Measurements from ENCODE around the gene AKIRIN2. TPM values are rescaled to one million over a fixed set of nuclear protein-coding genes. Genes with fewer than 3 reads are reported as not detected.

Gene AKIRIN2
- total and polyA plus RNA-seq, 10 of the 15 experiments (the other 5 are each of a cell fraction or from before 2014, with no cell fraction given) = 12.7 to 82.2 (median 42.6) TPM

DNA sequence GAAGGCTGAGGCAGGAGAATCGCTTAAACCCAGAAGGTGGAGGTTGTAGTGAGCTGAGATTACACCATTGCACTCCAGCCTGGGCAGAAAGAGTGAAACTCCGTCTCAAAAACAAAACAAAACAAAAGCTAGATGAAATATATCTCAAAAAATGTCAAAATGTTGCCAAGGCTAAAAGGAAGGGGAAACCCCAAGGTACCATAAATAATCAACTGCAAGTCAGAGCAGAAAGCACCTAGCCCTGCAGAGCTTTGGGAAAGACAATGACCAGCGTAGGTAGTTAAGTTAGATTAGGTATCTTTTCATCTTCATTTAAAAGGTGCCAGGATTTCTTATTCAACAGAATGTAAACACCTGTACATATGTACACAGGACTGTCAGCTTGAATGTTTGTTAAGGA is 33.0 kb downstream of the AKIRIN2 start:
- no TSS peak for BruUV-seq (replicated peaks)
- H3K4me3 ChIP-seq = no peak overlapping the region
- H3K27me3 ChIP-seq (replicated peaks in 1 of 2; ENCODE audit: control insufficient read depth in 2 of 2, insufficient read depth in 2 of 2, low read length in 1 of 2) = no peaks in the 10 kb centered on the region
- peak; percentile 71 for ATAC-seq
- no peak overlapping the region for H2AFZ ChIP-seq (ENCODE audit: control insufficient read depth, low read depth, low read length)
- WGBS (ENCODE audit: insufficient coverage, insufficient replicate concordance, low lambda C conversion rate, missing lambda C conversion rate) = 28% methylated on average over 3 of the region's 3 CpGs
- in situ Hi-C loops (cut with MboI) (no loop called here), intact Hi-C loops (cut with micrococcal nuclease; ENCODE audit: unreplicated experiment) (no loop called here)
- CTCF ChIA-PET = interaction anchor here (1.2 kb wide), 1 partner anchor 36 kb away, joined by 3 read pairs; no protein-coding TSS in a partner anchor
- no peak for DNase-seq (ENCODE audit: low read depth, low spot score)
- no peak overlapping the region for H3K27ac ChIP-seq (ENCODE audit: control insufficient read depth, insufficient read depth)
- POLR2A ChIA-PET = interaction anchor here (0.6 to 2.1 kb wide), 7 partner anchors 8 to 754 kb away, joined by 3 to 6 read pairs (median 3); no protein-coding TSS in a partner anchor
- RAD21 ChIA-PET (ENCODE audit: unreplicated experiment) = interaction anchor here (0.7 to 1.6 kb wide), 9 partner anchors 10 to 253 kb away, joined by 3 to 7 read pairs (median 3); partner anchors contain the start of gene AKIRIN2
- H3K4me2 ChIP-seq (ENCODE audit: control insufficient read depth, insufficient read depth) = no peak overlapping the region
- H3K36me3 ChIP-seq (ENCODE audit: control insufficient read depth in 2 of 2, insufficient read depth in 2 of 2, low read length in 1 of 2) = peaks cover 2 to 21% of the 10 kb centered on the region in 2 experiments; a peak in 3 of 4 replicates
- peaks cover 6% of the 10 kb centered on the region; the same call in 1 of the 2 replicates for H3K4me1 ChIP-seq (ENCODE audit: control insufficient read depth, insufficient read depth, low read length)
- H3K79me2 ChIP-seq (ENCODE audit: control insufficient read depth, insufficient read depth, low read length) = no peaks in the 10 kb centered on the region
- H3K9me3 ChIP-seq (replicated peaks; ENCODE audit: control insufficient read depth, insufficient read depth, low read length) = no peaks in the 10 kb centered on the region
- H4K20me1 ChIP-seq (ENCODE audit: control insufficient read depth, insufficient read depth) = no peaks in the 10 kb centered on the region
- no peak overlapping the region for H3K9ac ChIP-seq (ENCODE audit: control insufficient read depth, insufficient read depth, low read length)
- no peak for FAIRE-seq
- TF ChIP-seq MEF2B (IDR thresholded peaks at IDR 0.05; ENCODE audit: partially characterized antibody, poor library complexity, severe bottlenecking) = peak; percentile 42
- 0 out of 2 replicates have a peak, but pooled peaks have one; percentile 21 for TF ChIP-seq MEF2A (IDR thresholded peaks at IDR 0.05; ENCODE audit: insufficient read depth, low read depth, low read length)
- TF ChIP-seq SMAD5 (IDR thresholded peaks at IDR 0.05; ENCODE audit: low read depth) = no peak
- TF ChIP-seq, protein P1, sequence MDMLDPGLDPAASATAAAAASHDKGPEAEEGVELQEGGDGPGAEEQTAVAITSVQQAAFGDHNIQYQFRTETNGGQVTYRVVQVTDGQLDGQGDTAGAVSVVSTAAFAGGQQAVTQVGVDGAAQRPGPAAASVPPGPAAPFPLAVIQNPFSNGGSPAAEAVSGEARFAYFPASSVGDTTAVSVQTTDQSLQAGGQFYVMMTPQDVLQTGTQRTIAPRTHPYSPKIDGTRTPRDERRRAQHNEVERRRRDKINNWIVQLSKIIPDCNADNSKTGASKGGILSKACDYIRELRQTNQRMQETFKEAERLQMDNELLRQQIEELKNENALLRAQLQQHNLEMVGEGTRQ (IDR thresholded peaks at IDR 0.05; ENCODE audit: borderline replicate concordance, low read depth, low read length) = no peak
- no peak for TF ChIP-seq BHLHE40 (IDR thresholded peaks at IDR 0.05; ENCODE audit: borderline replicate concordance in 1 of 2, low read depth in 2 of 2, low read length in 1 of 2)
- TF ChIP-seq NBN (IDR thresholded peaks at IDR 0.05) = 0 out of 2 replicates have a peak, but pooled peaks have one; percentile 1
- TF ChIP-seq HDGF (IDR thresholded peaks at IDR 0.05) = no peak
- 0 out of 2 replicates have a peak, but pooled peaks have one; percentile 25 for TF ChIP-seq MTA3 (IDR thresholded peaks at IDR 0.05; ENCODE audit: borderline replicate concordance, low read length)
- TF ChIP-seq, protein P2, sequence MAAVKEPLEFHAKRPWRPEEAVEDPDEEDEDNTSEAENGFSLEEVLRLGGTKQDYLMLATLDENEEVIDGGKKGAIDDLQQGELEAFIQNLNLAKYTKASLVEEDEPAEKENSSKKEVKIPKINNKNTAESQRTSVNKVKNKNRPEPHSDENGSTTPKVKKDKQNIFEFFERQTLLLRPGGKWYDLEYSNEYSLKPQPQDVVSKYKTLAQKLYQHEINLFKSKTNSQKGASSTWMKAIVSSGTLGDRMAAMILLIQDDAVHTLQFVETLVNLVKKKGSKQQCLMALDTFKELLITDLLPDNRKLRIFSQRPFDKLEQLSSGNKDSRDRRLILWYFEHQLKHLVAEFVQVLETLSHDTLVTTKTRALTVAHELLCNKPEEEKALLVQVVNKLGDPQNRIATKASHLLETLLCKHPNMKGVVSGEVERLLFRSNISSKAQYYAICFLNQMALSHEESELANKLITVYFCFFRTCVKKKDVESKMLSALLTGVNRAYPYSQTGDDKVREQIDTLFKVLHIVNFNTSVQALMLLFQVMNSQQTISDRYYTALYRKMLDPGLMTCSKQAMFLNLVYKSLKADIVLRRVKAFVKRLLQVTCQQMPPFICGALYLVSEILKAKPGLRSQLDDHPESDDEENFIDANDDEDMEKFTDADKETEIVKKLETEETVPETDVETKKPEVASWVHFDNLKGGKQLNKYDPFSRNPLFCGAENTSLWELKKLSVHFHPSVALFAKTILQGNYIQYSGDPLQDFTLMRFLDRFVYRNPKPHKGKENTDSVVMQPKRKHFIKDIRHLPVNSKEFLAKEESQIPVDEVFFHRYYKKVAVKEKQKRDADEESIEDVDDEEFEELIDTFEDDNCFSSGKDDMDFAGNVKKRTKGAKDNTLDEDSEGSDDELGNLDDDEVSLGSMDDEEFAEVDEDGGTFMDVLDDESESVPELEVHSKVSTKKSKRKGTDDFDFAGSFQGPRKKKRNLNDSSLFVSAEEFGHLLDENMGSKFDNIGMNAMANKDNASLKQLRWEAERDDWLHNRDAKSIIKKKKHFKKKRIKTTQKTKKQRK (IDR thresholded peaks at IDR 0.05; ENCODE audit: low read depth, low read length) = no peak
- TF ChIP-seq, protein P3, sequence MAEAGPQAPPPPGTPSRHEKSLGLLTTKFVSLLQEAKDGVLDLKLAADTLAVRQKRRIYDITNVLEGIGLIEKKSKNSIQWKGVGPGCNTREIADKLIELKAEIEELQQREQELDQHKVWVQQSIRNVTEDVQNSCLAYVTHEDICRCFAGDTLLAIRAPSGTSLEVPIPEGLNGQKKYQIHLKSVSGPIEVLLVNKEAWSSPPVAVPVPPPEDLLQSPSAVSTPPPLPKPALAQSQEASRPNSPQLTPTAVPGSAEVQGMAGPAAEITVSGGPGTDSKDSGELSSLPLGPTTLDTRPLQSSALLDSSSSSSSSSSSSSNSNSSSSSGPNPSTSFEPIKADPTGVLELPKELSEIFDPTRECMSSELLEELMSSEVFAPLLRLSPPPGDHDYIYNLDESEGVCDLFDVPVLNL (IDR thresholded peaks at IDR 0.05; ENCODE audit: low read depth, low read length) = no peak
- SMC1A ChIA-PET (ENCODE audit: uncharacterized antibody, unreplicated experiment) = interaction anchor here (0.6 to 4.9 kb wide), 19 partner anchors 8 to 268 kb away, joined by 3 to 24 read pairs (median 3); no protein-coding TSS in a partner anchor

Measured in GM12878 (cell line).